22Rv1 (cell line): ENCODE measurements around the gene TNFRSF8.

Experiments
- H3K27ac ChIP-seq: fragments of 450-650 bp; 2 replicates; pipeline ENCODE4 v1.5.1; 2017
- ZFX ChIP-seq: fragments of 450-650 bp; IDR thresholded peaks from 2 replicates; pipeline ENCODE4 v1.6.1; 2017; ENCODE audit warnings: antibody characterized with exemption, borderline replicate concordance
- TF ChIP-seq, protein P1 (sequence below): fragments of 450-650 bp; IDR thresholded peaks from 2 replicates; pipeline ENCODE4 v1.5.1; 2017; ENCODE audit warnings: mild to moderate bottlenecking

The TNFRSF8 gene

DNA sequence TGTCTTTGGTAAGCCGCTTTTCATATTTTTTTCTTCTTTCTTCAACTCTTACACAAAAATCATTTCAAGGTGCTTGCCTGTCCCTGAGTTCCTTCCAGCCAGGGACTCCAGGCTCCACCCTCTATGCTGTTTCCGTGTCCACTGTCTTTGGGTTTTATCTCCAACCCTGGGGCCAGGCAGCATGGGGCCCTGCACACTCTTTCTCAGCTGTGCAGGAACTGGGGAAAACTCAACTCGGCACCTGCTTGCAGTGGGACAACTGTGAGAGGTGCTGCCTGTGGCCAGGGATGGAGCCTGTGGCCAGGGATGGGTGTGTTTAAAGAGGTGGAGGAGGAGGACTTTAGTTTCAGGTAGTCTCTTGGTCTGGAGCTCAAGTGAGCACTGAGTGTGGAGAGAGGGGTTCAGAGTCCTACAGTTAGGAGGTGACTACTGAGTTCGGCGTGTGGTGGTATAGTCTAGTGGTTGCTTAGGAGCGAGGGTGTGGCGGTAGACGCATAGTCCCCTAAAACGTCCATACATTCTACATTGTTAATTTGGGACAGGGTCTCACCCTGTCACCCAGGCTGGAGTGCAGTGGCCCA, 13.4 kb downstream of the TNFRSF8 start:
- no peak overlapping the region for H3K27ac ChIP-seq
- TF ChIP-seq ZFX = no peak
- TF ChIP-seq, protein P1, sequence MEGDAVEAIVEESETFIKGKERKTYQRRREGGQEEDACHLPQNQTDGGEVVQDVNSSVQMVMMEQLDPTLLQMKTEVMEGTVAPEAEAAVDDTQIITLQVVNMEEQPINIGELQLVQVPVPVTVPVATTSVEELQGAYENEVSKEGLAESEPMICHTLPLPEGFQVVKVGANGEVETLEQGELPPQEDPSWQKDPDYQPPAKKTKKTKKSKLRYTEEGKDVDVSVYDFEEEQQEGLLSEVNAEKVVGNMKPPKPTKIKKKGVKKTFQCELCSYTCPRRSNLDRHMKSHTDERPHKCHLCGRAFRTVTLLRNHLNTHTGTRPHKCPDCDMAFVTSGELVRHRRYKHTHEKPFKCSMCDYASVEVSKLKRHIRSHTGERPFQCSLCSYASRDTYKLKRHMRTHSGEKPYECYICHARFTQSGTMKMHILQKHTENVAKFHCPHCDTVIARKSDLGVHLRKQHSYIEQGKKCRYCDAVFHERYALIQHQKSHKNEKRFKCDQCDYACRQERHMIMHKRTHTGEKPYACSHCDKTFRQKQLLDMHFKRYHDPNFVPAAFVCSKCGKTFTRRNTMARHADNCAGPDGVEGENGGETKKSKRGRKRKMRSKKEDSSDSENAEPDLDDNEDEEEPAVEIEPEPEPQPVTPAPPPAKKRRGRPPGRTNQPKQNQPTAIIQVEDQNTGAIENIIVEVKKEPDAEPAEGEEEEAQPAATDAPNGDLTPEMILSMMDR = no peak

DNA sequence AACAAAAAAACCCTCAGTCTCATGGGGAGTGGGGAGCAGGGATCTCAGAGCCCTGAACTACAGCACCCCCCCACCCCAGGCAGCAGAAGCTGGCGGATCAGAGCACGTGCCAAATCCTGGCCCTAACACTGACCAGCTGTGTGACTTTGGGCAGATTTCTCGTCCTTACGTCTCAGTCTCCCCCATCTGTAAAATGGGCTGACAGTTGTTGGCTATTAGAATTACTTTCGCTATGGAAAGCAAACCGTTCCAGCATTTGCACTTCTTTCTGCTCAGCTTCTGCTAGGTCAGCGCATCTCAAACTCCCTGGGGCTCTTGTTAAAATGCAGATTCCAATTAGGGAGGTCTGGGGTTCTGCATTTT, 15.5 kb downstream of the TNFRSF8 start:
- no peak for TF ChIP-seq ZFX
- TF ChIP-seq, protein P1 = no peak
- H3K27ac ChIP-seq = no peak overlapping the region

DNA sequence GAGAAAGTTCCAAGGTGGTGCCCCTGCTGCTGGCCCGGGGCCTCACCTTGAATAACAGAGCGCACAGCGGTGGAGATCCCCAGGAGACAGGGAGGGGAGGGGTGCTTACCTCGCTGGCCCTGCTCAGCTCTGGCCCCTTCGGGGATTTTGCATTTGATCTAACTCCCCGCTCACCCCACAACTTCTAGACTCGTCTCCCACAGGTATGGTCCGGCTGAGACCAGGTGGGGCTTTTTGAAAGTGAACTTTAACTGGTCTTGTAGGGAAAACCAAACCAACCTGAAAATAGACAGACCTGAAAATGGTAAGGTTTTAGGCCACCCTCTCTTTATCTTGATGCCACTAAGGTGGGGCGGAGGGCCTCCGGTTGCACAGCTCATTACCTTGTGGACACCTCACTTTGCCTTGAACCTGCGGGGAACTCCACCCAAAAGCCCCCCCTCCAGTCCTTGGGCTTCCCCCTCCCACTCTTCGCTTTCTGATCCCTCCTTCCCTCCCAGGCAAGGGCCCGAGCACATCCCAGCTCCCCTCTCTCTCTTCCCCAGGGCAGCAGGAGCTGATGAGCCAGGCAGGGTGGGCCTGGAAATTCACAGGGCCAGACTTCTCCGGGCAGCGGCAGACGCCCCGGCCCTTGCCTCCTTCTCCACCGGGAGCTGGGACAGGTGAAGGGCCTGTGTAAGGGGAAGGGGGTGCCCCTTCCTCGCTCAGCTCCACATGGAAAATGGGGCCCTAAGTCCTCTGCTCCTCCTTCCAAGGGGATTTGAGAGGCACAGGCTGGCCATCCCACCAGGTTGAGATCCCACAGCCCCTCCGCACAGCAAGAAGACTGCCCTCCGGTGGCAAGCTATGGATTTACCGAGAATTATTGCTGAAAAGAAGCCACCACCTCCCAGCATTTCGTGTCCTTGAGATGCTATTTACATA, 16.1 kb downstream of the TNFRSF8 start:
- TF ChIP-seq ZFX = no peak
- TF ChIP-seq, protein P1 = peak; percentile 84
- no peak overlapping the region for H3K27ac ChIP-seq

DNA sequence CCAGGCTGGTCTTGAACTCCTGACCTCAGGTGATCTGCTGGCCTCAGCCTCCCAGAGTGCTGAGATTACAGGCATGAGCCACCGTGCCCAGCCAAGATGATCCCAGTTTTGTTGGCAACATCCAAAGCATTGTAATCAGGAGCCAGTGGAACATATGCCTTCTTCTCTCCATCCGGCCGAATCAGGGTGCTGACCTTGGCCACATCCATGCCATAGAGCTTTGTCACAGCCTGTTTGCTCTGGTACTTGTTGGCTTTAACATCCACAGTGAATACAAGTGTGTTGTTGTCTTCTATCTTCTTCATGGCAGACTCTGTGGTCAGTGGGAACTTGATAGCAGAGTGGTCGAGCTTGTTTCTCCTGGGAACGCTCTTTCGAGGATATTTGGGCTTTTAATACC, 17.1 kb downstream of the TNFRSF8 start:
- H3K27ac ChIP-seq = no peak overlapping the region
- TF ChIP-seq ZFX = no peak
- TF ChIP-seq, protein P1 = no peak

DNA sequence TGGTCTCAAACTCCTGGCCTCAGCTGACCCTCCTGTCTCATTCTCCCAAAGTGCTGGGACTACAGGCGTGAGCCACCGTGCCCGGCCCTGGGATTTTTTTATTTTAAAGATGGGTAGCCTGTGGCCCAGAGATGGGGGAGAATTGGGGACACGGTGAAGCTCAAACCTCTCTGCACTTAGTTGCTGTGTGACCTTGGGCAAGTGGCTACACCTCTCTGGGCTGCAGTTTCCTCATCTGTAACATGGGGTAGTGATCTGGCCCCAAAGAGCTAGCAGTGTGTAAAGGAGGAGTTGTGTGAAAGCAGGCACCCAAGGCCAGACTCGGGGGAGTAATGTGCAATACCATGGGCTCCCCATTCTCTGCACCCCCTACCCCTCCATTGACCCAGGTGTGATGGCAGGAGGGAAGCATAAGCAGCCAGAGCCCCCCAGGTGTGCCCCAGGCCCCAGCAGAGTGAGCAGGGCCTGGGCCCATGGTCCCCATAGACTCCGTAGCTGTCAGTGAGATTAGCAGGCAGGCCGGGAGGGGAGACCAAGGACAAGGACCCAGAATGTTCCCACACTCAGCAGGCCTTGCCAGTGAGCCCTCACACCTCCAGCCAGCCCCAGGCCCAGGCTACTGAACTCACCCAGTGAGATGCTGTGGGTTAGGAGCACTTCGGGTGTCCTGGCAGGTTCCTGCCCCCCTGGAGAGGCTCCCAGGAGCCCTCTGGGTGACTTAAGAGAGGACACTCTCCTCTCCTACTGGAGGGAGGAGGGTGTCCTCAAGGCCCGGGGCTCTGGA, 17.9 kb downstream of the TNFRSF8 start:
- TF ChIP-seq, protein P1 = no peak
- no peak for TF ChIP-seq ZFX
- no peak overlapping the region for H3K27ac ChIP-seq

DNA sequence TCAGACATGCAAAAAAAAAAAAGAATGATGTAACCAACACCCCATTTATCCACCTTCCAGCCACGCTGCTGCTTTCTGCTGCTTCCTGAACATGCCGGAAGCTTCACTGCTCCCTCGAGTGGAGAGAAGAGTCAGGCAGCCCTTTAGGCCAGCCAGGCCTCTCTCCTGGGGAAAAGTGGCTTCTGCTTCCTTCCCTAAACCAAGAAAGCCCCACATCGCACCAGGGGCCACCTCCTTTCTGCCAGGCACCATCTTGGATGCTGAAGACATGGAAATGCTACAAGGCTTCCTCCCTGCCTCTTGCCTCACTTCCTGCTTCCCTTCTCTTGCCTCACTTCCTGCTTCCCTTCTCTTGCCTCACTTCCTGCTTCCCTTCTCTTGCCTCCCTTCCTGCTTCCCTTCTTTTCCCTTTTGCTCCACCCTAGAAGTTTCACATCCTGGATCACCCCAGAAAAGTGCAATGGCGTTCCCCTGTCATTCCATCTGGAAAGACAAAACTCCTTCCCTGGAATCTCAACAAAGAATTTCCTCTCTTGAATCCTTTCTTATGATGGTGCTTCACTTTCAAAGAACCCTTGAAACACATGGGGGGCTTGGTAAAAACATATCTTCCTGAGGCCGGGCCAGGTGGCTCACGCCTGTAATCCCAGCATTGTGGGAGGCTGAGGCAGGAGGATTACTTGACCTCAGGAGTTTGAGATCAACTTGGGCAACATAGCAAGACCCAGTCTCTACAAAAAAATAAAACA, 18.7 kb downstream of the TNFRSF8 start:
- H3K27ac ChIP-seq = no peak overlapping the region
- TF ChIP-seq ZFX = no peak
- TF ChIP-seq, protein P1 = no peak
